B cell (primary cell): Measurements from ENCODE around the gene SMIM20.

Experiments
- CTCF ChIP-seq: fragments of 200-600 bp; IDR thresholded peaks from one replicate; pipeline ENCODE4 v1.8.0; 2022; ENCODE audit warnings: antibody characterized with exemption, mild to moderate bottlenecking
- EZH2 ChIP-seq: IDR thresholded peaks from 2 replicates; pipeline ENCODE4 v1.6.1; 2012; ENCODE audit warnings: borderline replicate concordance, low read depth, mild to moderate bottlenecking, moderate library complexity, low read length; ENCODE audit not compliant: insufficient read depth, poor library complexity, severe bottlenecking

- TF ChIP-seq CTCF = no peak
- no peak for TF ChIP-seq EZH2
Observed at GRCh38 chr4:25954293-25954904, 40.4 kb downstream of the SMIM20 start.
